Endothelial cell (in vitro differentiated cells): Measurements from ENCODE around the gene SRP68. TPM values are rescaled to one million over a fixed set of nuclear protein-coding genes. Genes with fewer than 3 reads are reported as not detected.

Source experiments
- DNase-seq: peaks from one replicate; pipeline ENCODE4 v3.0.0; 2021; ENCODE audit warnings: low spot score
- H3K27ac Mint-ChIP-seq: one replicate; pipeline ENCODE4 v1.8.0; 2021; ENCODE audit warnings: mixed read lengths, inconsistent platforms; ENCODE audit not compliant: unreplicated experiment
- H3K27me3 Mint-ChIP-seq: one replicate; pipeline ENCODE4 v1.8.0; 2021; ENCODE audit warnings: mild to moderate bottlenecking, moderate library complexity, mixed read lengths, inconsistent platforms; ENCODE audit not compliant: unreplicated experiment
- H3K36me3 Mint-ChIP-seq: one replicate; pipeline ENCODE4 v1.8.0; 2021; ENCODE audit warnings: mild to moderate bottlenecking, low read depth, mixed read lengths, inconsistent platforms; ENCODE audit not compliant: unreplicated experiment
- H3K4me1 Mint-ChIP-seq: one replicate; pipeline ENCODE4 v1.8.0; 2021; ENCODE audit warnings: mild to moderate bottlenecking, mixed read lengths, inconsistent platforms; ENCODE audit not compliant: unreplicated experiment
- H3K4me3 Mint-ChIP-seq: one replicate; pipeline ENCODE4 v1.8.0; 2021; ENCODE audit warnings: mild to moderate bottlenecking, mixed read lengths, inconsistent platforms; ENCODE audit not compliant: unreplicated experiment
- H3K9me3 Mint-ChIP-seq: one replicate; pipeline ENCODE4 v1.8.0; 2021; ENCODE audit warnings: mixed read lengths, inconsistent platforms; ENCODE audit not compliant: unreplicated experiment
- total RNA-seq: library from RNA; stranded (reverse); fragmentation: NEBNext Ultra II Directional; extraction: Animal tissue kit (Norgen Biotek cat#: 25700); gene quantifications from one replicate; pipeline ENCODE4 v1.2.1, GENCODE V29; 2021; ENCODE audit not compliant: unreplicated experiment
- TF ChIP-seq, protein P1 (sequence below): fragments of 200-600 bp; sonication (generic); IDR thresholded peaks from one replicate; pipeline ENCODE4 v1.5.0; 2021; ENCODE audit warnings: antibody characterized with exemption; ENCODE audit not compliant: unreplicated experiment

SRP68 gene
- total RNA-seq, 1 donor from 2014 or later: 62.6 TPM

DNA sequence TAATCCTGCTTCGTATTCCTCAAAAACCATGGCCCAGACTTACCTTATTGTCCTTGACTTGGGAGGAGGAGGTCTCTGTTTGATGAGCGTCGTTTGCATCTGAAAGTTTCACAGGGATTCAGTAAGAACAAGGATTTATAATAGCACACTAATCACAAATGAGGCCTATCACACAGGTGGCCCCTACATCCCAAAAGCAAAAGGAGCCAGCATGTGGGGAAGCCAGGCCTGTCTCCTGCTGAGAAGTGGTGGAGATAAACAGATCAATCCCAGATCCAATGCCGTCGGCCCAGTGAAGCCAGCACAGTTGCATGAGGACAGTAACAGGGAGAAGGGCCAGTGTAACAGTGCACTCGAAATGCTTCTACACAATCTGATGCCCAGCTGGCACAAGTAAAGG is 31.9 kb downstream of the SRP68 start:
- no peak overlapping the region for H3K4me3 Mint-ChIP-seq
- DNase-seq: no peak
- TF ChIP-seq, protein P1, sequence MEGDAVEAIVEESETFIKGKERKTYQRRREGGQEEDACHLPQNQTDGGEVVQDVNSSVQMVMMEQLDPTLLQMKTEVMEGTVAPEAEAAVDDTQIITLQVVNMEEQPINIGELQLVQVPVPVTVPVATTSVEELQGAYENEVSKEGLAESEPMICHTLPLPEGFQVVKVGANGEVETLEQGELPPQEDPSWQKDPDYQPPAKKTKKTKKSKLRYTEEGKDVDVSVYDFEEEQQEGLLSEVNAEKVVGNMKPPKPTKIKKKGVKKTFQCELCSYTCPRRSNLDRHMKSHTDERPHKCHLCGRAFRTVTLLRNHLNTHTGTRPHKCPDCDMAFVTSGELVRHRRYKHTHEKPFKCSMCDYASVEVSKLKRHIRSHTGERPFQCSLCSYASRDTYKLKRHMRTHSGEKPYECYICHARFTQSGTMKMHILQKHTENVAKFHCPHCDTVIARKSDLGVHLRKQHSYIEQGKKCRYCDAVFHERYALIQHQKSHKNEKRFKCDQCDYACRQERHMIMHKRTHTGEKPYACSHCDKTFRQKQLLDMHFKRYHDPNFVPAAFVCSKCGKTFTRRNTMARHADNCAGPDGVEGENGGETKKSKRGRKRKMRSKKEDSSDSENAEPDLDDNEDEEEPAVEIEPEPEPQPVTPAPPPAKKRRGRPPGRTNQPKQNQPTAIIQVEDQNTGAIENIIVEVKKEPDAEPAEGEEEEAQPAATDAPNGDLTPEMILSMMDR: no peak

DNA sequence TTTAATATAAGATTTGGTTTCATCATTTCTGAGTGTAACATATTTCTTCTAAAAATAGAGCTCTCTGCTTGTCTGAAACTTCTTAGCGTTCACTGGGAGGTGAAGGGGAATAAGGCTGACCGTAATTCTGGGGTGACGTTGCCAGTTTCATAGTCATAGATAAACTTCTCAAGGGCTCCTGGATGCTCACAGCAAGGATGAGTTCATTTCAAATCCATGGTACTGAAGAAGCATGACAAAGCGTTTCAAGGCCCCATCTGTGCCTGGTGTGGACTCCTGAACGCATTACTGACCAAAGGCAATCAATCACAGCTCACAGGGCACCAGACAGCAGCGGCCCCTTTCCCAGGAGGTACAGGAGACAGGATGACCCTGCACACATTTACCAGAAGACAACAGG is 33.2 kb downstream of the SRP68 start:
- Mint-ChIP-seq H3K27ac (no peak overlapping the region), H3K4me1 (no peaks in the 10 kb centered on the region)

More for the DNA sequence above, 31.9 kb downstream of the SRP68 start:
- no peaks in the 10 kb centered on the region for H3K9me3 Mint-ChIP-seq
- peaks cover 6% of the 10 kb centered on the region for H3K27me3 Mint-ChIP-seq
- no peak overlapping the region for H3K27ac Mint-ChIP-seq
- H3K36me3 Mint-ChIP-seq: peaks cover 51% of the 10 kb centered on the region
- H3K4me1 Mint-ChIP-seq: no peaks in the 10 kb centered on the region

DNA sequence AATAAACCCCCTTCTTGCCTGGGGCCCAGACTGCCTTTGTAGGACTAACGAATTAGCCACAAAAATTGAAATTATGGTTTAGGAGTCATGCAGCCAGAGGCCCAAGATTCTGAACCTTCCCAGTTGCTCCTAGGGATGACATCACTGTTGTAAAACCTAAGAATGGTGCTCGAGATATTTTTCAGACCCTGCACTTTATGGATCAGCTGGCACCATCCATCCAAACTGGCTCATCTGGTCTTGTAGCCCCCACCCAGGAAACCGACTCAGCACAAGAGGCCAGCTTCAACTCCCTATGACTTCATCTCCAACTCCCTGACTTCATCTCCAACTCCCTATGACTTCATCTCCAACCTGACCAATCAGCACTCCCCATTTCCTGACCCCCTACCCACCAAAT is 34.3 kb downstream of the SRP68 start:
- peaks cover 4% of the 10 kb centered on the region for H3K4me1 Mint-ChIP-seq
- H3K9me3 Mint-ChIP-seq: no peaks in the 10 kb centered on the region
- H3K36me3 Mint-ChIP-seq: peaks cover 30% of the 10 kb centered on the region
- no peak overlapping the region for H3K4me3 Mint-ChIP-seq
- H3K27ac Mint-ChIP-seq: no peak overlapping the region
- TF ChIP-seq, protein P1: no peak
- DNase-seq: no peak
- H3K27me3 Mint-ChIP-seq: peaks cover 6% of the 10 kb centered on the region

More for the DNA sequence above, 33.2 kb downstream of the SRP68 start:
- Mint-ChIP-seq H3K4me3 (no peak overlapping the region), H3K9me3 (no peaks in the 10 kb centered on the region), H3K36me3 (peaks cover 41% of the 10 kb centered on the region), H3K27me3 (peaks cover 6% of the 10 kb centered on the region)
- no peak for DNase-seq
- TF ChIP-seq, protein P1: no peak

DNA sequence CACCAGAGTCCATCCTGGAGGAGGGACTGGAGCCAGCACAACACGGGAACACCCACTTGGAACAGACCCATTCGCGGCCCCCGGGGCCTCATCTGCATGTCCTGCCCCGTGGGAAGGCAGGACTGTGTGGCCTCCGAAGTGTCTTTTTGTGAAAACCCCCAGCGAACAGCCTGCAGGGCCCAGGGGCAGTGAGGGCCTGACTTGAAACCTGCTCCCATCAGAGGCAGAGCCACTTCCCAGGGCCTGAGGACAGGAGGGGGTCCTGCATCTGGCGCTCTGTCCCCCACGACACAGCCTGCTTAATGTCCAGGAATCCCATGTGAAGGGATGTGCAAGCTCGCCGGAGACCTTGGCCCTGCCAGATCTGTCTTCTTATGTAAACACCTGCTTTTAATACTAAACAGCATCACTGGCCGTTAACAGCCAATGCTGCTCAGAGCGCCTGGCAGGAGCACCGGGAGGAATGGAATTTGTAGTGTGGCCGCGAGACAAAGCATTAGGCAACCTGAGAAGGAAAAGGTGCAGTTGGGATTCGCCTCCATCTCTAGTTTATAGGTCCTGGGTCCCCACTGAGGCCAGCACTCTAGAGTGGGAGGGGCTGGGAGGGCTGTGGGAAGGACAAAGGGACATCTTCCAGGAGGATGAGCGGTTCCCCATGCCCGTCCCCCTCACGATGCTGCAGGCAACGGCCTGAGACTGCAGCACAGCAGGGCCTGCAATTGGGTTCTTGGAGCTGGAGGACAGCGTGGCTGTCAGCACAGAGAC is 35.6 kb downstream of the SRP68 start:
- DNase-seq: no peak
- no peak overlapping the region for H3K27ac Mint-ChIP-seq
- peaks cover 4% of the 10 kb centered on the region for H3K4me1 Mint-ChIP-seq
- H3K9me3 Mint-ChIP-seq: no peaks in the 10 kb centered on the region
- TF ChIP-seq, protein P1: no peak
- H3K4me3 Mint-ChIP-seq: no peak overlapping the region
- H3K36me3 Mint-ChIP-seq: peaks cover 32% of the 10 kb centered on the region
- peaks cover 6% of the 10 kb centered on the region for H3K27me3 Mint-ChIP-seq
